Upper lobe of left lung (tissue), 4 donors: Measurements from ENCODE around the gene RGS9.

ENCODE experiments used
- CTCF ChIP-seq, 6 experiments: fragments of 450-650 bp in 4 of 6; fragments of 200-600 bp in 2 of 6; sonication (generic) in 2 of 6; IDR thresholded peaks; one replicate each; pipeline ENCODE4 v1.5.1; 2016 to 2019; ENCODE audit warnings: antibody characterized with exemption in 6 of 6
- EP300 ChIP-seq, 4 donors: sonication (generic); formaldehyde crosslinking; IDR thresholded peaks; one replicate each; pipeline ENCODE4 v1.5.1; 2017; ENCODE audit warnings: antibody characterized with exemption in 4 of 4, control low read depth in 2 of 4
- POLR2A ChIP-seq, 4 donors: fragments of 450-650 bp; IDR thresholded peaks; one replicate each; pipeline ENCODE4 v1.5.1; 2016 to 2017; ENCODE audit warnings: antibody characterized with exemption in 4 of 4, mild to moderate bottlenecking in 2 of 4
- POLR2AphosphoS5 ChIP-seq, 2 donors: sonication (generic); formaldehyde crosslinking; IDR thresholded peaks; one replicate each; pipeline ENCODE4 v1.5.1; 2017; ENCODE audit warnings: antibody characterized with exemption in 2 of 2

- no peak for TF ChIP-seq CTCF (IDR thresholded peaks at IDR 0.05)
- no peak for TF ChIP-seq POLR2AphosphoS5 (IDR thresholded peaks at IDR 0.05)
- TF ChIP-seq POLR2A (IDR thresholded peaks at IDR 0.05): no peak
- TF ChIP-seq EP300 (IDR thresholded peaks at IDR 0.05): no peak
Measured at GRCh38 chr17:65104541-65104940, 32.6 kb upstream of the RGS9 start.
